Activated CD8-positive, alpha-beta memory T cell treated with anti-CD3 and anti-CD28 coated beads for 4 hours (primary cell): ENCODE results near the gene FBXW10B.
"Not testable (repeated sequence)": the region's sequence is repeated elsewhere in the genome, so short reads cannot be mapped to it uniquely, and the experiment has no call there.

Experiments used
- DNase-seq, 2 donors: peaks; one replicate each; pipeline ENCODE4 v3.0.0-alpha.2; 2020; ENCODE audit warnings: low read depth in 2 of 2

FBXW10B gene

DNA sequence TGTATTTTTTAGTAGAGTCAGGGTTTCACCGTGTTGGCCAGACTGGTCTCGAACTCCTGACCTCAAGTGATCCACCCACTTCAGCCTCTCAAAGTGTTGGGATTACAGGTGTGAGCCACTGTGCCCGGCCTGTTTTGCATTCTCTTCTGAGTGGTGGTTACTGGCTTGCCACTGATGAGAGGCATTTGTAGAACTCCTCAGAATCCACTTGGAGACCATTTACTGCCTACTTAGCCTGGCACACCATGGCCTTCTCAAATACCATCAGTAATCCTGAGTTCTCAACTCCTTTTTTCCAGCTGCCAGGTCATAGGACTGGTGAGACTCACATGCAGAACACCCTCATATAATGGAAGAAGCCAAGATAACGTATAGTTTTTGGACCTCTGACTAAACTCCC is 22.5 kb upstream of the FBXW10B start:
- not testable (repeated sequence) for DNase-seq

DNA sequence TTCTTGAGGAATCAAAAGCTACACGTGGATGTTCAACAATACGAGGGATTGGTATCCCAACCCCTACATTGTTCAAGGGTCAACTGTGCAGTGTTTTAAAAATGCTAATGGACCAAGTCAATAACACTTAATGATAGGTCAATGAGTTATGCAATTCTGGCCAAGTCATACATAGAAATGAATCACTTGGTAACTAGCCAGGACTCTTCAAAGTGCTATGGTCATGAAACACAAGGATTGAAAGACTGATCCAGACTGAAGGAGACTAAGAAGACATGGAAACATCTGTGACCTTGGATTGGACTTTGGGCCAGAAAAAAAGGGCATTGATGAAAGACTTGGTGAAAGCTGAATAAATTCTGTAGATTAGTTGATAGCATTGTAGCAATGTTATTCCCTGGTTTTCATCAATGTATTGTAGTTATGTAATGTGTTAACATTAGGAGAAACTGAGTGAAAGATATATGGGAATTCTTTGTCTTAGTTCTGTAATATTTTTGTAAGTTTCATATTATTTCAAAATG is 11.5 kb upstream of the FBXW10B start:
- not testable (repeated sequence) for DNase-seq

GRCh38 chr17:15629991-15630390 is 10.5 kb upstream of the FBXW10B start:
- DNase-seq, result not testable (repeated sequence)

GRCh38 chr17:15623661-15624209 is 4.2 kb upstream of the FBXW10B start:
- not testable (repeated sequence) for DNase-seq

DNA sequence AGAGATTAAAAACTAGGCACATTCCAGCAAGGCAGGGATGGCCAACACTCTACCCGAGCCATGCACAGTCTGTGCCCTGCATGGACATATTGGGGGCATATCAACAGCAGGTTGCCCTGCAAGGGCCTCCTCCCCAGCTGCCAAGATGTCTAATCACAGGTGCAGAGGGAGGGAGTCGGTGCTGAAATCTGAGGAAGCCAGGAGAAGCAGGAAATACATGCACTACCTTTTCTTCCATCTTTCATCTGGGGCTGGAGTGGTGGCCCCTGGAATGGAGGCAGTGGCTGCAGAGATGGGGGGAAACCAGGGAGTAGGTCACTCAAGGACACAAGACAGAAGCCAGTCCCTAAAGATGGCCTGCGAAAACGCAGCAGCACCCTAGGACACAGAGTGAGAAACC is 3.8 kb upstream of the FBXW10B start:
- DNase-seq, result not testable (repeated sequence)

DNA sequence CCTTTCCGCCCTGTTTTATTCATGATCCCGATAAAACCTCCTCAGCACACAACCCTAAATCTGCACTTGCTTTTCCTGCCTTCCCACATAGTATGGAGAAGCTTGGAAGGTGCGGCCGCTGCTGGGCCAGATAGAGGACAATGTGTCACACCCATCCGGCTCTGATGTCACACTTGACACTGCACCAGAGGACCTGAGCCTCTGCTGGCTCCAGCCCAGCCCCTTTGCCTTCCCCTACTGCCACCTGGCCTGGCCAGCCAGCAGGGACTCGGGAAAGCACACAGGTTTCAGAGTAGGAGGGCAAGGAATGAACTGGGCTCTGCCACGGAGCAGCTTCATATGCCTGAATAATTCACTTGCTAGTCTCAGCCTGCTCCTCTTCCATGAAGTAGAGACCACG is 2.6 kb upstream of the FBXW10B start:
- DNase-seq, result not testable (repeated sequence)

- DNase-seq, result not testable (repeated sequence)
Observed at GRCh38 chr17:15616828-15617227, 2.7 kb downstream of the FBXW10B start.

DNA sequence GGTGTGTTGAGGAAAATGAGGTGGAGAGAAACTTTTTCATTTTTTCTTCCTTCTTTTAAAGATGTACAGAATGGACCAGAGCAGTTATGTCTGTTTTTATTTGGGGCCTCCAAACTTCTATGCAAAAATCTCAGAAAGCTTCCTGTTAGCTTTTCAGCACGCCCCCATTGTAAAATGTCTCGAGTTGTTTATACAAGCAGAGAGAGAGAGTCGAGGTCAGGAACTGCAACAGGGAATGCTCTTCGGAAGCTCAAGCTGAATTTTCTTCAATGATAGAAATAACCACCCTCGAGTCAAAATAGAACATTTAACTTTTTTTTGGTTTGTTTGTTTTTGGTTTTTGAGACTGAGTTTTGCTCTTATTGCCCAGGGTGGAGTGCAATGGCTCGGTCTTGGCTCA is 3.7 kb downstream of the FBXW10B start:
- DNase-seq, result not testable (repeated sequence)

DNA sequence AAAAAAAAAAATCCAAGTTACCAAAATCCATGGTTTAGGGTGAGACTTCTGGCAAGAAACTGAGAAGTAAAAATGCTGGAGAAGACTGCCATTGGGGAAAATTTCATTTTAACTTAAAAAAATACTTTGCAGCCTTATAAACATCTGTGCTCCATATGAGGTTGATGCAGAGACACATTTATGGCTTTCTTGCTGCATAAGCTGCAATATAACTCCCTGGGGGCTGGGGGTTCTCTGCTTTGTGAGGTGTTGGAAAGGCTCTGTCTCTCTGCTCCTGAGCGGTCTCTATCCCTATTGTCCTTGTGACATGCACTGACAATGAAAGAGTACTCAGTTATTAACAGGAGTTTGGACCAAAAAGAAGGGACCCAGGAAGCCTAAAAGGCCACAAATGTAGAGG is 6.4 kb downstream of the FBXW10B start:
- not testable (repeated sequence) for DNase-seq

DNA sequence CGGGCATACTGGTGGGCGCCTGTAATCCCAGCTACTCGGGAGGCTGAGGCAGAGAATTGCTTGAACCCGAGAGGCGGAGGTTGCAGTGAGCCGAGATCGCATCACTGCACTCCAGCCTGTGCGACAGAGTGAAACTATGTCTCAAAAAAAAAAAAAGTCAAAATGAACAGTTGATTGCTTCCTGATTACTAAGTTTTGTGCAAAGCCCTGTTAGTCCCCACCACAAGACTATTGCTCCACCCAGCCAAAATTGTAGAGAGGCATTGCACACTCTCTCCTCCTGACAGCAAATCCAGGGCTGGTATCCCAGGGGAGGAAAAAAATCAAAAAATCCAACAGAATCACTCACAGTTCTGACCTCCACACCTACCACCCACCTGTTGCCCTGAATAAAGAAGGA is 26.5 kb downstream of the FBXW10B start:
- DNase-seq, result not testable (repeated sequence)

GRCh38 chr17:15591986-15592385 is 27.5 kb downstream of the FBXW10B start:
- not testable (repeated sequence) for DNase-seq

GRCh38 chr17:15590844-15591243 is 28.7 kb downstream of the FBXW10B start:
- DNase-seq, result not testable (repeated sequence)

GRCh38 chr17:15589544-15590536 is 29.7 kb downstream of the FBXW10B start:
- DNase-seq, result peak in 1 of 2 donors; percentile 2

- not testable (repeated sequence) for DNase-seq
Observed at GRCh38 chr17:15588017-15588416, 31.5 kb downstream of the FBXW10B start.

DNA sequence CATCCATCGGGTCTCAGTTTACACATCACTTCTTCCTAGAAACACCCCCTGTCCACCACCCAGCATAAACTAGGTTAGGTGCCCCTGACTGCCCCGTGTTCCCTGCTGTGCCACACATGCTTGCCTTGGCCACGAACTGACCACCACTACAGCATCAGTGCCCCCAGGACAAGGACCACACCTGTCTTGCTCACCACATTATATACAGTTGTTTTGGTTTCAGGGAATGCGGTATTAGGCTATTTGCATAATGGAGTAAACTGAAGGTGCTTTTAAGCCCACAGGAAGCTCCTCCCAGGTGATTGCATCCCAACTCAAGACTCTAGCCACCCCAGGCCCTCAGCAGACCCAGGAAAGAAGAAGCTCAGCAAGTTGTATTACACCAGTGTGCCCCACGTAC is 36.2 kb downstream of the FBXW10B start:
- not testable (repeated sequence) for DNase-seq

DNA sequence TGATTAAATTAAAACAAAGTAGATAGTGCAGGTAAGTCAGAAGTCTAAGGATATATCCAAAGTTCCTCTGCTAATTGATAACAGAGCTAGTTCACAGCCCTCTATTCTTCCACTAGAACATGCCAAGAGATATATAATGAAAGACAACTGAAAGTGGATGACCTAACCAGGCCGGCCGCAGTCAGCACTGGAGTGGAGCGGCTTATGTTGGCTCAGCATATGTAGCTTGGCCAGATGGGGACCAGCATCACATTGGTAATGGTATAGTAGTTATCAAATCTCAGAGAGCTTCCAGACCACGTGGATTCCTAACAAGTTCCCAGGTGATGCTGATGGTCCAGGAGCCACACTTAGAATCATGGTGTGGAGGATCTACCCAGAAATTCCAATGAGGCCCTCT is 38.0 kb downstream of the FBXW10B start:
- not testable (repeated sequence) for DNase-seq

GRCh38 chr17:15576848-15577247 is 42.7 kb downstream of the FBXW10B start:
- DNase-seq, result not testable (repeated sequence)

- not testable (repeated sequence) for DNase-seq
Observed at GRCh38 chr17:15574660-15575059, 44.8 kb downstream of the FBXW10B start.

GRCh38 chr17:15573870-15574269 is 45.6 kb downstream of the FBXW10B start:
- DNase-seq, result not testable (repeated sequence)
